Measurements from ENCODE around the gene CRYL1.

CRYL1 gene

DNA sequence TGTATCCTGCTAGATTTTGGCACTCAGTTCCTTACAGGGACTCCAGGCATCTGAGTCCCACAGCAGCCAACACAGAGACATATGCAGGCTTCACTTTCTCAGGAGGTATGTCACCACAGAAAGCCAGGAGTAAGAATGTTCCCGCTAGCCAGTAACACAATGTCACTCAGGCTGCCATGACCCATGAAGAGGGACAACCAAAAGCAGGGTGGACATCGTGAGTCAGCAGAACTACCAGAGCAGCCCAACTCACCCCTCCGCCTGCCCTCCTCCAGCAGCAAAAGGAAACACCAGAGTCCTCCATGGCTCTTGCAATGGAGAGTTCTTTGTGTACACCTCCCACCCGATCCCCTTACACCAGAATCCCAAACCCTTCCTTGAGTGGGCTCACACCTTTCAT, 95.4 kb downstream of the CRYL1 start:
- no peaks in the 10 kb centered on the region for H3K36me3 ChIP-seq (ENCODE audit: control insufficient read depth in 2 of 2, insufficient read depth in 1 of 2, low read length in 2 of 2)
- no peak overlapping the region for H3K4me3 ChIP-seq (ENCODE audit: low read depth, low read length)
- no peaks in the 10 kb centered on the region for H3K9me3 ChIP-seq (ENCODE audit: control insufficient read depth, insufficient read depth, low read depth, low read length)
- no peak overlapping the region for H3K27ac ChIP-seq (ENCODE audit: extremely low read depth, low read depth, low read length)
- H3K4me1 ChIP-seq (ENCODE audit: control insufficient read depth, insufficient read depth, low read length): no peaks in the 10 kb centered on the region
- ChIA-PET CTCF (no interaction called here), POLR2A (no interaction called here)
- TF ChIP-seq ZNF830 (tag by site-specific recombination; IDR thresholded peaks at IDR 0.05; ENCODE audit: low read depth): no peak
- no peak for TF ChIP-seq ZNF114 (tag by site-specific recombination; IDR thresholded peaks at IDR 0.05)
- TF ChIP-seq GFI1B (tag by site-specific recombination; IDR thresholded peaks at IDR 0.05): no peak
- TF ChIP-seq ZNF426 (tag by site-specific recombination; IDR thresholded peaks at IDR 0.05): no peak
- no peak for TF ChIP-seq ZNF677 (tag by site-specific recombination; IDR thresholded peaks at IDR 0.05)
- TF ChIP-seq, protein P1, sequence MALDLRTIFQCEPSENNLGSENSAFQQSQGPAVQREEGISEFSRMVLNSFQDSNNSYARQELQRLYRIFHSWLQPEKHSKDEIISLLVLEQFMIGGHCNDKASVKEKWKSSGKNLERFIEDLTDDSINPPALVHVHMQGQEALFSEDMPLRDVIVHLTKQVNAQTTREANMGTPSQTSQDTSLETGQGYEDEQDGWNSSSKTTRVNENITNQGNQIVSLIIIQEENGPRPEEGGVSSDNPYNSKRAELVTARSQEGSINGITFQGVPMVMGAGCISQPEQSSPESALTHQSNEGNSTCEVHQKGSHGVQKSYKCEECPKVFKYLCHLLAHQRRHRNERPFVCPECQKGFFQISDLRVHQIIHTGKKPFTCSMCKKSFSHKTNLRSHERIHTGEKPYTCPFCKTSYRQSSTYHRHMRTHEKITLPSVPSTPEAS (tag by site-specific recombination; IDR thresholded peaks at IDR 0.05): no peak
- TF ChIP-seq BCL11B (tag by site-specific recombination; IDR thresholded peaks at IDR 0.05; ENCODE audit: low read depth): no peak
- TF ChIP-seq, protein P2, sequence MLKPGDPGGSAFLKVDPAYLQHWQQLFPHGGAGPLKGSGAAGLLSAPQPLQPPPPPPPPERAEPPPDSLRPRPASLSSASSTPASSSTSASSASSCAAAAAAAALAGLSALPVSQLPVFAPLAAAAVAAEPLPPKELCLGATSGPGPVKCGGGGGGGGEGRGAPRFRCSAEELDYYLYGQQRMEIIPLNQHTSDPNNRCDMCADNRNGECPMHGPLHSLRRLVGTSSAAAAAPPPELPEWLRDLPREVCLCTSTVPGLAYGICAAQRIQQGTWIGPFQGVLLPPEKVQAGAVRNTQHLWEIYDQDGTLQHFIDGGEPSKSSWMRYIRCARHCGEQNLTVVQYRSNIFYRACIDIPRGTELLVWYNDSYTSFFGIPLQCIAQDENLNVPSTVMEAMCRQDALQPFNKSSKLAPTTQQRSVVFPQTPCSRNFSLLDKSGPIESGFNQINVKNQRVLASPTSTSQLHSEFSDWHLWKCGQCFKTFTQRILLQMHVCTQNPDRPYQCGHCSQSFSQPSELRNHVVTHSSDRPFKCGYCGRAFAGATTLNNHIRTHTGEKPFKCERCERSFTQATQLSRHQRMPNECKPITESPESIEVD (tag by site-specific recombination; IDR thresholded peaks at IDR 0.05): no peak
- no peak for TF ChIP-seq YY1 (tag by site-specific recombination; IDR thresholded peaks at IDR 0.05)
- no peak for TF ChIP-seq ZNF223 (tag by site-specific recombination; IDR thresholded peaks at IDR 0.05)
- TF ChIP-seq ZBTB7A (tag by site-specific recombination; IDR thresholded peaks at IDR 0.05; ENCODE audit: low read depth): no peak
- TF ChIP-seq, protein P3, sequence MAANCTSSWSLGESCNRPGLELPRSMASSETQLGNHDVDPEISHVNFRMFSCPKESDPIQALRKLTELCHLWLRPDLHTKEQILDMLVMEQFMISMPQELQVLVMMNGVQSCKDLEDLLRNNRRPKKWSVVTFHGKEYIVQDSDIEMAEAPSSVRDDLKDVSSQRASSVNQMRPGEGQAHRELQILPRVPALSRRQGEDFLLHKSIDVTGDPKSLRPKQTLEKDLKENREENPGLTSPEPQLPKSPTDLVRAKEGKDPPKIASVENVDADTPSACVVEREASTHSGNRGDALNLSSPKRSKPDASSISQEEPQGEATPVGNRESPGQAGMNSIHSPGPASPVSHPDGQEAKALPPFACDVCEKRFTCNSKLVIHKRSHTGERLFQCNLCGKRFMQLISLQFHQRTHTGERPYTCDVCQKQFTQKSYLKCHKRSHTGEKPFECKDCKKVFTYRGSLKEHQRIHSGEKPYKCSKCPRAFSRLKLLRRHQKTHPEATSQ (tag by site-specific recombination; IDR thresholded peaks at IDR 0.05): no peak
- TF ChIP-seq ZNF10 (tag by site-specific recombination; IDR thresholded peaks at IDR 0.05): no peak

DNA sequence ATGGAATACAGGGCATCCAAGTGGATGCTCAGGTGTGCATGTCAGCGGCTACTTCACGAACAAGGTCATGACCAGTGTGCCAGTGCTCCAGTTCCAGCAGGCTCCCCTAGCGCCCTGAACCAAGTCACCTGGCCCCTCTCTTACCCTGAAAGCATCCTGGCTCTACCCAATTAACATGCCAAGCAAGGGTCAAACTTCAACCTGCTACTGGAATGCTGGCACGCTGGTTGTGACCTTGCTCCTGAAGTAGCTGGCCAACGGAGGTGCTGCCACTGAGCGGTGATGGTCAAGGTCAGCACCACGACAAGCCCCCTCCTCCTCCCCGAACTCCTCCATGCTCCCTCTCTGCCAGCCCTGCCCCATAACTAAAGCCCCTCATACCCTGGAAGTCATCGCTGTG, 96.0 kb downstream of the CRYL1 start:
- CTCF ChIA-PET: no interaction called here
- Histone ChIP-seq H3K4me3 (ENCODE audit: low read depth, low read length) (no peak overlapping the region), H3K27ac (ENCODE audit: extremely low read depth, low read depth, low read length) (no peak overlapping the region), H3K36me3 (ENCODE audit: control insufficient read depth in 2 of 2, insufficient read depth in 1 of 2, low read length in 2 of 2) (no peaks in the 10 kb centered on the region), H3K9me3 (ENCODE audit: control insufficient read depth, insufficient read depth, low read depth, low read length) (no peaks in the 10 kb centered on the region), H3K4me1 (ENCODE audit: control insufficient read depth, insufficient read depth, low read length) (no peaks in the 10 kb centered on the region)
- POLR2A ChIA-PET: no interaction called here
- TF ChIP-seq ZNF792 (tag by site-specific recombination; IDR thresholded peaks at IDR 0.05) (no peak), ZNF664 (tag by site-specific recombination; IDR thresholded peaks at IDR 0.05) (no peak), ZNF221 (tag by site-specific recombination; IDR thresholded peaks at IDR 0.05; ENCODE audit: borderline replicate concordance) (no peak), ZBTB8A (tag by site-specific recombination; IDR thresholded peaks at IDR 0.05) (no peak), ZNF561 (tag by site-specific recombination; IDR thresholded peaks at IDR 0.05; ENCODE audit: borderline replicate concordance) (no peak), HOXA7 (CRISPR knock-in tag; IDR thresholded peaks at IDR 0.05; ENCODE audit: borderline replicate concordance) (no peak), ZNF473 (tag by site-specific recombination; IDR thresholded peaks at IDR 0.05) (no peak), ZNF10 (tag by site-specific recombination; IDR thresholded peaks at IDR 0.05) (no peak), ZXDB (tag by site-specific recombination; IDR thresholded peaks at IDR 0.05) (no peak), ZNF548 (tag by site-specific recombination; IDR thresholded peaks at IDR 0.05) (no peak), ZNF133 (tag by site-specific recombination; IDR thresholded peaks at IDR 0.05) (no peak)
- TF ChIP-seq, protein P1 (tag by site-specific recombination; IDR thresholded peaks at IDR 0.05): no peak
- TF ChIP-seq, protein P4, sequence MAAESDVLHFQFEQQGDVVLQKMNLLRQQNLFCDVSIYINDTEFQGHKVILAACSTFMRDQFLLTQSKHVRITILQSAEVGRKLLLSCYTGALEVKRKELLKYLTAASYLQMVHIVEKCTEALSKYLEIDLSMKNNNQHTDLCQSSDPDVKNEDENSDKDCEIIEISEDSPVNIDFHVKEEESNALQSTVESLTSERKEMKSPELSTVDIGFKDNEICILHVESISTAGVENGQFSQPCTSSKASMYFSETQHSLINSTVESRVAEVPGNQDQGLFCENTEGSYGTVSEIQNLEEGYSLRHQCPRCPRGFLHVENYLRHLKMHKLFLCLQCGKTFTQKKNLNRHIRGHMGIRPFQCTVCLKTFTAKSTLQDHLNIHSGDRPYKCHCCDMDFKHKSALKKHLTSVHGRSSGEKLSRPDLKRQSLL (tag by site-specific recombination; IDR thresholded peaks at IDR 0.05): no peak
- TF ChIP-seq, protein P2 (tag by site-specific recombination; IDR thresholded peaks at IDR 0.05): no peak
- TF ChIP-seq, protein P5, sequence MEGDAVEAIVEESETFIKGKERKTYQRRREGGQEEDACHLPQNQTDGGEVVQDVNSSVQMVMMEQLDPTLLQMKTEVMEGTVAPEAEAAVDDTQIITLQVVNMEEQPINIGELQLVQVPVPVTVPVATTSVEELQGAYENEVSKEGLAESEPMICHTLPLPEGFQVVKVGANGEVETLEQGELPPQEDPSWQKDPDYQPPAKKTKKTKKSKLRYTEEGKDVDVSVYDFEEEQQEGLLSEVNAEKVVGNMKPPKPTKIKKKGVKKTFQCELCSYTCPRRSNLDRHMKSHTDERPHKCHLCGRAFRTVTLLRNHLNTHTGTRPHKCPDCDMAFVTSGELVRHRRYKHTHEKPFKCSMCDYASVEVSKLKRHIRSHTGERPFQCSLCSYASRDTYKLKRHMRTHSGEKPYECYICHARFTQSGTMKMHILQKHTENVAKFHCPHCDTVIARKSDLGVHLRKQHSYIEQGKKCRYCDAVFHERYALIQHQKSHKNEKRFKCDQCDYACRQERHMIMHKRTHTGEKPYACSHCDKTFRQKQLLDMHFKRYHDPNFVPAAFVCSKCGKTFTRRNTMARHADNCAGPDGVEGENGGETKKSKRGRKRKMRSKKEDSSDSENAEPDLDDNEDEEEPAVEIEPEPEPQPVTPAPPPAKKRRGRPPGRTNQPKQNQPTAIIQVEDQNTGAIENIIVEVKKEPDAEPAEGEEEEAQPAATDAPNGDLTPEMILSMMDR (tag by site-specific recombination; IDR thresholded peaks at IDR 0.05): no peak
